ENCODE measurements around the gene GDPD5. TPM values are rescaled to one million over a fixed set of nuclear protein-coding genes. Genes with fewer than 3 reads are reported as not detected.
"Not testable (repeated sequence)": the region's sequence is repeated elsewhere in the genome, so short reads cannot be mapped to it uniquely, and the experiment has no call there.

The GDPD5 gene
- total and polyA plus RNA-seq, 10 of the 15 experiments (the other 5 are each of a cell fraction or from before 2014, with no cell fraction given), result 0.10 to 30.0 (median 6.7) TPM

DNA sequence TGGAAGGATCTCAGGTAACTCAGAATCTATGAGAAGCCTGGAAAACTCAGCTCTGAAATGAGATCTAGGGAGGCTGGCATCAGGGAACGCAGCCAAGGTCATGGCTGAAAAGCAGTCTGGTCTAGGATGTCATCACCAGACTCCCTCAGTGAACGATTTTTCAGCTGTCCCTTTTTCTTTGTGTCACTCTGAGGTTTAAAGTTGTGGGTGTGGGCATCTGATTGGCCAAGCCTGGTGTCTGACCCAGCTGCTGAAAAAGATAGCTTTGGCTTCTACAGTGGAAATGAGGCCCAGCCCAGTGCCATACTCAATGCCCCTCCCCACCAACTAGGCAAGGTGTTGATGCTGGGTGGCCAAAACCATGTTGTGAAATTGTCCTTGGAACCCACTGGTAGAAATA is 111.9 kb downstream of the GDPD5 start (continued):
- TF ChIP-seq MXI1 (IDR thresholded peaks at IDR 0.05; ENCODE audit: low read depth, low read length), result no peak
- TF ChIP-seq, protein P1, sequence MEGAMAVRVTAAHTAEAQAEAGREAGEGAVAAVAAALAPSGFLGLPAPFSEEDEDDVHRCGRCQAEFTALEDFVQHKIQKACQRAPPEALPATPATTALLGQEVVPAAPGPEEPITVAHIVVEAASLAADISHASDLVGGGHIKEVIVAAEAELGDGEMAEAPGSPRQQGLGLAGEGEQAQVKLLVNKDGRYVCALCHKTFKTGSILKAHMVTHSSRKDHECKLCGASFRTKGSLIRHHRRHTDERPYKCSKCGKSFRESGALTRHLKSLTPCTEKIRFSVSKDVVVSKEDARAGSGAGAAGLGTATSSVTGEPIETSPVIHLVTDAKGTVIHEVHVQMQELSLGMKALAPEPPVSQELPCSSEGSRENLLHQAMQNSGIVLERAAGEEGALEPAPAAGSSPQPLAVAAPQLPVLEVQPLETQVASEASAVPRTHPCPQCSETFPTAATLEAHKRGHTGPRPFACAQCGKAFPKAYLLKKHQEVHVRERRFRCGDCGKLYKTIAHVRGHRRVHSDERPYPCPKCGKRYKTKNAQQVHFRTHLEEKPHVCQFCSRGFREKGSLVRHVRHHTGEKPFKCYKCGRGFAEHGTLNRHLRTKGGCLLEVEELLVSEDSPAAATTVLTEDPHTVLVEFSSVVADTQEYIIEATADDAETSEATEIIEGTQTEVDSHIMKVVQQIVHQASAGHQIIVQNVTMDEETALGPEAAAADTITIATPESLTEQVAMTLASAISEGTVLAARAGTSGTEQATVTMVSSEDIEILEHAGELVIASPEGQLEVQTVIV (IDR thresholded peaks at IDR 0.05; ENCODE audit: borderline replicate concordance, partially characterized antibody), result no peak
- no peak for TF ChIP-seq JUNB (IDR thresholded peaks at IDR 0.05)
- no peak for TF ChIP-seq ZZZ3 (IDR thresholded peaks at IDR 0.05; ENCODE audit: control insufficient read depth, insufficient read length, low read depth)
- TF ChIP-seq SUPT20H (IDR thresholded peaks at IDR 0.05; ENCODE audit: borderline replicate concordance, control insufficient read depth, low read depth, low read length), result no peak
- TF ChIP-seq ZBED1 (IDR thresholded peaks at IDR 0.05; ENCODE audit: borderline replicate concordance), result no peak
- TF ChIP-seq, protein P2, sequence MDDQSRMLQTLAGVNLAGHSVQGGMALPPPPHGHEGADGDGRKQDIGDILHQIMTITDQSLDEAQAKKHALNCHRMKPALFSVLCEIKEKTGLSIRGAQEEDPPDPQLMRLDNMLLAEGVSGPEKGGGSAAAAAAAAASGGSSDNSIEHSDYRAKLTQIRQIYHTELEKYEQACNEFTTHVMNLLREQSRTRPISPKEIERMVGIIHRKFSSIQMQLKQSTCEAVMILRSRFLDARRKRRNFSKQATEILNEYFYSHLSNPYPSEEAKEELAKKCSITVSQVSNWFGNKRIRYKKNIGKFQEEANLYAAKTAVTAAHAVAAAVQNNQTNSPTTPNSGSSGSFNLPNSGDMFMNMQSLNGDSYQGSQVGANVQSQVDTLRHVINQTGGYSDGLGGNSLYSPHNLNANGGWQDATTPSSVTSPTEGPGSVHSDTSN (IDR thresholded peaks at IDR 0.05; ENCODE audit: insufficient replicate concordance, low read depth, low read length), result no peak
- TF ChIP-seq IKZF1 (conservative IDR thresholded peaks at IDR 0.05), result no peak
- TF ChIP-seq SMAD1 (IDR thresholded peaks at IDR 0.05; ENCODE audit: low read depth, partially characterized antibody), result no peak
- TF ChIP-seq SP1 (IDR thresholded peaks at IDR 0.05; ENCODE audit: low read depth, low read length), result no peak
- TF ChIP-seq SMARCA5 (IDR thresholded peaks at IDR 0.05), result no peak
- TF ChIP-seq ZNF217 (IDR thresholded peaks at IDR 0.05), result no peak
- TF ChIP-seq ETV6 (conservative IDR thresholded peaks at IDR 0.05 in 1 of 2, IDR thresholded peaks at IDR 0.05 in 1 of 2; ENCODE audit: borderline replicate concordance in 1 of 2, low read depth in 1 of 2), result no peak

DNA sequence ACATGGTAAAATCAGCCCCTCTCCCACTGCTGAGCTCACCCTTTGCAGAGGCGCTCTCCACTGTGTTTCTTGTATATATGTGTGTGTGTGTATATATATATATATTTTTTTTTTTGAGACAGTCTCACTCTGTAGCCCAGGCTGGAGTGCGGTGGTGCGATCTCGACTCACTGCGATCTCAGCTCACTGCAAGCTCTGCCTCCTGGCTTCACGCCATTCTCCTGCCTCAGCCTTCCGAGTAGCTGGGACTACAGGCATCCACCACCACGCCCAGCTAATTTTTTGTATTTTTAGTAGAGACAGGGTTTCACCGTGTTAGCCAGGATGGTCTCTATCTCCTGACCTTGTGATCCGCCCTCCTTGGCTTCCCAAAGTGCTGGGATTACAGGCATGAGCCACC is 112.6 kb downstream of the GDPD5 start:
- BruUV-seq (replicated peaks); H3K9ac ChIP-seq (ENCODE audit: control insufficient read depth, insufficient read depth, low read length); H3K4me1 ChIP-seq (ENCODE audit: control insufficient read depth, insufficient read depth, low read length); RAD21 ChIA-PET (ENCODE audit: unreplicated experiment); H3K27ac ChIP-seq (ENCODE audit: control insufficient read depth, insufficient read depth); H3K27me3 ChIP-seq (replicated peaks in 1 of 2; ENCODE audit: control insufficient read depth in 2 of 2, insufficient read depth in 2 of 2, low read length in 1 of 2); in situ Hi-C loops (cut with MboI); POLR2A ChIA-PET; CTCF ChIA-PET; H2AFZ ChIP-seq (ENCODE audit: control insufficient read depth, low read depth, low read length); intact Hi-C loops (cut with micrococcal nuclease; ENCODE audit: unreplicated experiment); ATAC-seq; H3K4me3 ChIP-seq; DNase-seq (ENCODE audit: low read depth, low spot score); FAIRE-seq; H3K4me2 ChIP-seq (ENCODE audit: control insufficient read depth, insufficient read depth); H3K79me2 ChIP-seq (ENCODE audit: control insufficient read depth, insufficient read depth, low read length); H4K20me1 ChIP-seq (ENCODE audit: control insufficient read depth, insufficient read depth); H3K9me3 ChIP-seq (replicated peaks; ENCODE audit: control insufficient read depth, insufficient read depth, low read length): not testable (repeated sequence)
- 91% methylated on average over 10 of the region's 10 CpGs for WGBS (ENCODE audit: insufficient coverage, insufficient replicate concordance, low lambda C conversion rate, missing lambda C conversion rate)
- SMC1A ChIA-PET (ENCODE audit: uncharacterized antibody, unreplicated experiment), result interaction anchor here (1.4 kb wide), 1 partner anchor 34 kb away, joined by 5 read pairs; no protein-coding TSS in a partner anchor
- H3K36me3 ChIP-seq (ENCODE audit: control insufficient read depth in 2 of 2, insufficient read depth in 2 of 2, low read length in 1 of 2), result peaks cover 13 to 18% of the 10 kb centered on the region in 2 experiments

DNA sequence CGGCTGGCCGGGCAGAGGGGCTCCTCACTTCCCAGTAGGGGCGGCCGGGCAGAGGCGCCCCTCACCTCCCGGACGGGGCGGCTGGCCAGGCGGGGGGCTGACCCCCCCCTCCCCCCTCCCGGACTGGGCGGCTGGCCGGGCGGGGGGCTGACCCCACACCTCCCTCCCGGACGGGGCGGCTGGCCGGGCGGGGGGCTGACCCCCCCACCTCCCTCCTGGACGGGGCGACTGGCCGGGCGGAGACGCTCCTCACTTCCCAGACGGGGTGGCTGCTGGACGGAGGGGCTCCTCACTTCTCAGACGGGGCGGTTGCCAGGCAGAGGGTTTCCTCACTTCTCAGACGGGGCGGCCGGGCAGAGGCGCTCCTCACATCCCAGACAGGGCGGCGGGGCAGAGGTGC is 115.8 kb downstream of the GDPD5 start:
- H3K27me3 ChIP-seq (replicated peaks in 1 of 2; ENCODE audit: control insufficient read depth in 2 of 2, insufficient read depth in 2 of 2, low read length in 1 of 2); H3K4me2 ChIP-seq (ENCODE audit: control insufficient read depth, insufficient read depth); POLR2A ChIA-PET; DNase-seq (ENCODE audit: low read depth, low spot score); ATAC-seq; in situ Hi-C loops (cut with MboI); intact Hi-C loops (cut with micrococcal nuclease; ENCODE audit: unreplicated experiment); BruUV-seq (replicated peaks); FAIRE-seq; H4K20me1 ChIP-seq (ENCODE audit: control insufficient read depth, insufficient read depth); H3K9ac ChIP-seq (ENCODE audit: control insufficient read depth, insufficient read depth, low read length); H3K4me1 ChIP-seq (ENCODE audit: control insufficient read depth, insufficient read depth, low read length); H3K9me3 ChIP-seq (replicated peaks; ENCODE audit: control insufficient read depth, insufficient read depth, low read length); CTCF ChIA-PET; SMC1A ChIA-PET (ENCODE audit: uncharacterized antibody, unreplicated experiment); H3K4me3 ChIP-seq; H3K27ac ChIP-seq (ENCODE audit: control insufficient read depth, insufficient read depth); RAD21 ChIA-PET (ENCODE audit: unreplicated experiment); H2AFZ ChIP-seq (ENCODE audit: control insufficient read depth, low read depth, low read length): not testable (repeated sequence)
- Histone ChIP-seq H3K36me3 (ENCODE audit: control insufficient read depth in 2 of 2, insufficient read depth in 2 of 2, low read length in 1 of 2) (peaks cover 18 to 34% of the 10 kb centered on the region in 2 experiments), H3K79me2 (ENCODE audit: control insufficient read depth, insufficient read depth, low read length) (peaks cover 17% of the 10 kb centered on the region)
- WGBS (ENCODE audit: insufficient coverage, insufficient replicate concordance, low lambda C conversion rate, missing lambda C conversion rate), result 100% methylated on average over 2 of the region's 33 CpGs
